HepG2 (cell line): ENCODE results near the gene KLKB1. TPM values are rescaled to one million over a fixed set of nuclear protein-coding genes. Genes with fewer than 3 reads are reported as not detected.

Source experiments
- AGO1 ChIP-seq: fragments of 200-400 bp; formaldehyde crosslinking; IDR thresholded peaks from 2 replicates; pipeline ENCODE4 v1.6.1; 2017; ENCODE audit warnings: mild to moderate bottlenecking, low read depth, low read length, moderate library complexity; ENCODE audit not compliant: poor library complexity, severe bottlenecking
- ARNTL ChIP-seq: sonication (generic); formaldehyde crosslinking; IDR thresholded peaks from 2 replicates; pipeline ENCODE4 v1.4.0; 2020; ENCODE audit warnings: mild to moderate bottlenecking, missing genetic modification reagents
- ETV6 ChIP-seq: sonication (generic); formaldehyde crosslinking; conservative IDR thresholded peaks from 2 replicates; pipeline ENCODE4 v1.4.0; 2020; ENCODE audit warnings: missing genetic modification reagents
- FOXK1 ChIP-seq: sonication (generic); formaldehyde crosslinking; IDR thresholded peaks from 2 replicates; pipeline ENCODE4 v1.4.0; 2020; ENCODE audit warnings: low read depth, missing genetic modification reagents, borderline replicate concordance
- FOXP1 ChIP-seq, 2 experiments: fragments of 450-650 bp in 1 of 2; IDR thresholded peaks; 2 replicates each; pipeline ENCODE4 v1.6.1; 2017 to 2018; ENCODE audit warnings: antibody characterized with exemption in 1 of 2
- GABPA ChIP-seq, 2 experiments: IDR thresholded peaks; 2 replicates each; pipeline ENCODE4 v1.6.1; 2011 to 2016; ENCODE audit warnings: low read depth in 2 of 2, low read length in 1 of 2, missing biosample characterization in 1 of 2, missing genetic modification characterization in 1 of 2
- HIVEP1 ChIP-seq: sonication (generic); formaldehyde crosslinking; IDR thresholded peaks from 2 replicates; pipeline ENCODE4 v1.4.0; 2020; ENCODE audit warnings: mild to moderate bottlenecking, missing genetic modification reagents
- HMGXB3 ChIP-seq: sonication (generic); formaldehyde crosslinking; IDR thresholded peaks from 2 replicates; pipeline ENCODE4 v1.4.0; 2020; ENCODE audit warnings: missing genetic modification reagents, borderline replicate concordance
- MTF1 ChIP-seq: sonication (generic); formaldehyde crosslinking; IDR thresholded peaks from 2 replicates; pipeline ENCODE4 v1.5.0; 2020; ENCODE audit warnings: missing genetic modification reagents
- NCOA2 ChIP-seq: sonication (generic); formaldehyde crosslinking; IDR thresholded peaks from 2 replicates; pipeline ENCODE4 v1.8.0; 2022; ENCODE audit warnings: inconsistent platforms
- SALL2 ChIP-seq: sonication (generic); formaldehyde crosslinking; IDR thresholded peaks from 2 replicates; pipeline ENCODE4 v1.8.1; 2023; ENCODE audit warnings: mild to moderate bottlenecking, missing genetic modification reagents, inconsistent platforms
- SIX1 ChIP-seq: sonication (generic); formaldehyde crosslinking; IDR thresholded peaks from 2 replicates; pipeline ENCODE4 v1.4.0; 2020; ENCODE audit warnings: missing genetic modification reagents, borderline replicate concordance
- TFDP1 ChIP-seq: IDR thresholded peaks from 2 replicates; pipeline ENCODE4 v1.6.1; 2016; ENCODE audit warnings: missing compliant biosample characterization, missing genetic modification reagents, borderline replicate concordance
- ZNF510 ChIP-seq: sonication (generic); formaldehyde crosslinking; IDR thresholded peaks from 2 replicates; pipeline ENCODE4 v1.4.0; 2020; ENCODE audit warnings: low read depth, mild to moderate bottlenecking, missing genetic modification reagents
- ZNF598 ChIP-seq: sonication (generic); formaldehyde crosslinking; IDR thresholded peaks from 2 replicates; pipeline ENCODE4 v1.5.1; 2020; ENCODE audit warnings: mild to moderate bottlenecking, missing genetic modification reagents, borderline replicate concordance
- ZNF75D ChIP-seq: sonication (generic); formaldehyde crosslinking; IDR thresholded peaks from 2 replicates; pipeline ENCODE4 v1.8.1; 2023; ENCODE audit warnings: missing genetic modification reagents, mild to moderate bottlenecking, borderline replicate concordance
- ZNF790 ChIP-seq: sonication (generic); formaldehyde crosslinking; IDR thresholded peaks from 2 replicates; pipeline ENCODE4 v1.8.0; 2022; ENCODE audit warnings: missing genetic modification reagents, mild to moderate bottlenecking, borderline replicate concordance
- polyA plus RNA-seq, 8 experiments: library from polyadenylated mRNA; depleted of rRNA in 3 of 8; stranded (reverse) in 7 of 8; unstranded in 1 of 8; fragments of >200 nt; fragmentation: Illumina TruSeq in 4 of 8; extraction: Trizol in 4 of 8; gene quantifications; 2 replicates each; pipeline versions ENCODE4 v1.2.1 to v1.2.3, GENCODE V29; 2011 to 2016; ENCODE audit warnings: low read depth in 4 of 8, missing spikeins in 1 of 8, mixed read lengths in 1 of 8; ENCODE audit not compliant: insufficient read depth in 1 of 8
- total RNA-seq, 5 experiments: library from RNA; depleted of rRNA; stranded (reverse); fragments of >200 nt; fragmentation: Illumina TruSeq; extraction: Trizol; gene quantifications; 2 replicates each; pipeline ENCODE4 v1.2.3, GENCODE V29; 2016; ENCODE audit warnings: low read depth in 1 of 5
- TF ChIP-seq, protein P1 (sequence below): sonication (generic); formaldehyde crosslinking; IDR thresholded peaks from 2 replicates; pipeline ENCODE4 v1.4.0; 2020; ENCODE audit warnings: mild to moderate bottlenecking, missing genetic modification reagents
- TF ChIP-seq, protein P2 (sequence below): sonication (generic); formaldehyde crosslinking; IDR thresholded peaks from 2 replicates; pipeline ENCODE4 v1.8.0; 2022; ENCODE audit warnings: missing genetic modification reagents, mild to moderate bottlenecking, borderline replicate concordance

Gene KLKB1
- total and polyA plus RNA-seq, 2 of the 13 experiments (the other 11 are each of a cell fraction or from before 2014, with no cell fraction given), result 0.26 to 0.49 TPM

DNA sequence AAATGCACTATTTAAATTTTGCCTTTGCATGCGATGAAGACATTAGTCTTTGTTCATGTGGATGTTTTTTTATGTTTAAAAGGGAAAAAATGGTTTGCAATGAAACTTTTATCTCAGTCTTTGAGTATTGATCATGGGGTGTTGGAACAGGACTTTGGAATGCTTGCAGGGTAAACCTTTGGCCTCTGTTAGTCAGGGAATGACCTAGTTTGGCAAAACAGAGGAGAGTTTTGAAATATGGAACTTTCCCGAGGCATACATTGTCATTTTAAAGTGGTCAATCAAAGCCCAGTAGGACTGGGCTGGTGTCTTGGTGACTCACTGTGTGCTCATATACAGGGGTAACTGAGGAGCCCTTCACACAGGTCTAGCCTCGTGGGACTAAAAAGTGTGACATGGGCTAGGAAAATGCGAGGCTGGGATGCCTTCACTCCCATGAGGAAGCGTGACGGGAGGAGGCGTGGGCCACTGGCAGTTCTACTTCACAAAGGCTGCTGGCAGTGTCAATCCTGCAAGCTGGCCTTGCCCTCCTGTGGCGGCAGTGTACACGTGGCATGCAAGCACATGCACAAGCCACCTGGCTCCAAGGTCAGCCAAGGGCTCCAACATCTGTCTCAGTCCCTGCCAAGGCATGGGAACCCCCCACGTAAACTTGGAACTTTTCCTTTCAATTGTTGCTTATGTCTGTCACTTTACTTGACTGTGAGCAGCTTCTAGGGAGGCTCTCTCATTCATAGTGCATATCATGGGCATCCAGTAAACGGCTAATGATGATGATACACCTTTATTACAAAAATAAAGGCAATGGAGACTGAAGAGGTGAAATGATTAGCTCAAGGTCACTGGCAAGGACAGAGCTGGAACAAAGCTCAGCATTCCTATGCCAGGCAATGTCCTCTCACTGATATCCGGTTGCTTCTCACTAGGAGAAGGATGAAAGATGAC is 33.5 kb downstream of the KLKB1 start (continued):
- TF ChIP-seq HMGXB3 (CRISPR knock-in tag), result peak; percentile 41; the same call in 1 of the 2 replicates
- 0 out of 2 replicates have a peak, but pooled peaks have one; percentile 40 for TF ChIP-seq ZNF598 (CRISPR knock-in tag)
- TF ChIP-seq ARNTL (CRISPR knock-in tag), result peak; percentile 97
- TF ChIP-seq GABPA (IDR thresholded peaks at IDR 0.05; ENCODE audit: low read depth, low read length), result no peak
- peak; percentile 12; the same call in 1 of the 2 replicates for TF ChIP-seq GABPA (CRISPR knock-in tag; IDR thresholded peaks at IDR 0.05; ENCODE audit: low read depth)
- no peak; the same call in 1 of the 2 replicates for TF ChIP-seq SALL2 (CRISPR knock-in tag)
- TF ChIP-seq SIX1, result no peak
- TF ChIP-seq, protein P1, sequence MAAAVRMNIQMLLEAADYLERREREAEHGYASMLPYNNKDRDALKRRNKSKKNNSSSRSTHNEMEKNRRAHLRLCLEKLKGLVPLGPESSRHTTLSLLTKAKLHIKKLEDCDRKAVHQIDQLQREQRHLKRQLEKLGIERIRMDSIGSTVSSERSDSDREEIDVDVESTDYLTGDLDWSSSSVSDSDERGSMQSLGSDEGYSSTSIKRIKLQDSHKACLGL, result peak; percentile 72; the same call in 1 of the 2 replicates
- 0 out of 2 replicates have a peak, but pooled peaks have one; percentile 81 for TF ChIP-seq ETV6 (CRISPR knock-in tag)
- 0 out of 2 replicates have a peak, but pooled peaks have one; percentile 36 for TF ChIP-seq MTF1 (CRISPR knock-in tag)
- TF ChIP-seq HIVEP1 (CRISPR knock-in tag), result peak; percentile 83
- TF ChIP-seq, protein P2, sequence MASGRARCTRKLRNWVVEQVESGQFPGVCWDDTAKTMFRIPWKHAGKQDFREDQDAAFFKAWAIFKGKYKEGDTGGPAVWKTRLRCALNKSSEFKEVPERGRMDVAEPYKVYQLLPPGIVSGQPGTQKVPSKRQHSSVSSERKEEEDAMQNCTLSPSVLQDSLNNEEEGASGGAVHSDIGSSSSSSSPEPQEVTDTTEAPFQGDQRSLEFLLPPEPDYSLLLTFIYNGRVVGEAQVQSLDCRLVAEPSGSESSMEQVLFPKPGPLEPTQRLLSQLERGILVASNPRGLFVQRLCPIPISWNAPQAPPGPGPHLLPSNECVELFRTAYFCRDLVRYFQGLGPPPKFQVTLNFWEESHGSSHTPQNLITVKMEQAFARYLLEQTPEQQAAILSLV (CRISPR knock-in tag), result peak; percentile 61; the same call in 1 of the 2 replicates
- TF ChIP-seq NCOA2 (CRISPR knock-in tag), result peak; percentile 57
- no peak for TF ChIP-seq ZNF75D (CRISPR knock-in tag)
- TF ChIP-seq FOXK1 (CRISPR knock-in tag), result no peak
- no peak for TF ChIP-seq AGO1
- peak; percentile 95 for TF ChIP-seq ZNF510 (CRISPR knock-in tag)
- TF ChIP-seq TFDP1 (CRISPR knock-in tag), result peak; percentile 87; the same call in 1 of the 2 replicates
- TF ChIP-seq ZNF790 (CRISPR knock-in tag), result peak; percentile 69; the same call in 1 of the 2 replicates
- TF ChIP-seq FOXP1 (IDR thresholded peaks at IDR 0.05), result no peak
- TF ChIP-seq FOXP1 (CRISPR knock-in tag; IDR thresholded peaks at IDR 0.05), result 0 out of 2 replicates have a peak, but pooled peaks have one; percentile 5
